ENCODE measurements around the gene RNF224. TPM values are rescaled to one million over a fixed set of nuclear protein-coding genes. Genes with fewer than 3 reads are reported as not detected.
A peak's percentile ranks its signal among the peaks of the same experiment; 100 is the strongest.
"Not testable (repeated sequence)": the region's sequence is repeated elsewhere in the genome, so short reads cannot be mapped to it uniquely, and the experiment has no call there.

Gene RNF224
- total and polyA plus RNA-seq, 12 donors: 0.06 TPM; not detected in 11

DNA sequence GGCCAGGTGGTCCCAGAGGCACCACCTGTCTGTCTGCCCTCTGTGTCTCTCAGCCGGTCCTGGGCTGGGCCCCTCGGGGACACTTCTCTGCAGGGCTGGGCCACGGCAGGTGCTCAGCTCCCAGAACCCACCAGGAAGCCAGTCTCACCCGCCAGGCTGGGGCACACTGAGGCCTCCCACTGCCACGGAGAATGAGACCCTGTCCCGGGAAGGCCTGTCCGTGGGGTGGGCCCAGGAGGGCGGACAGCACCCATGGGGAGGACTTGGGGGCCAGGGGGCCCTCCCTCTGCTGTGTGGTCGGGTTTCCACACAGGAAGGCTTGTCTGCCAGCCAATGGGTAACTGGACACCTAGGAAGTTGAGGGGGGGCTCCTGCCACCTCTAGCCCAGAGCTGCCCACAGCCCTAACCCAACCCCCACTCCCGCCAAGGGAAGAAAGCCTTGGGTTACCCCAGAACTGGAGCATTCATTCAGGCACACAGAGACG lies 9.7 kb downstream of the RNF224 start:
- peaks cover 0 to under 1% of the 10 kb centered on the region in 2 donors for H3K36me3 ChIP-seq (replicated peaks in 1 of 2)
- H3K9me3 ChIP-seq (replicated peaks in 1 of 3): no peaks in the 10 kb centered on the region
- DNase-seq: no peak
- peaks cover 7 to 25% of the 10 kb centered on the region in 2 donors for H3K4me1 ChIP-seq (replicated peaks in 1 of 2)
- H3K4me3 ChIP-seq: no peak overlapping the region
- H3K27me3 ChIP-seq: peaks cover 17% of the 10 kb centered on the region
- no peak overlapping the region for H3K27ac ChIP-seq
- intact Hi-C loops (cut with DNase I): loop anchor here in 1 of 2 donors (10.0 kb wide), 1 partner anchor 452 kb away; no protein-coding TSS in a partner anchor
- 10 to 93% (median 44%) methylated on average over 2 to 11 of the region's 11 CpGs for WGBS, 4 donors
- TF ChIP-seq, protein P1, sequence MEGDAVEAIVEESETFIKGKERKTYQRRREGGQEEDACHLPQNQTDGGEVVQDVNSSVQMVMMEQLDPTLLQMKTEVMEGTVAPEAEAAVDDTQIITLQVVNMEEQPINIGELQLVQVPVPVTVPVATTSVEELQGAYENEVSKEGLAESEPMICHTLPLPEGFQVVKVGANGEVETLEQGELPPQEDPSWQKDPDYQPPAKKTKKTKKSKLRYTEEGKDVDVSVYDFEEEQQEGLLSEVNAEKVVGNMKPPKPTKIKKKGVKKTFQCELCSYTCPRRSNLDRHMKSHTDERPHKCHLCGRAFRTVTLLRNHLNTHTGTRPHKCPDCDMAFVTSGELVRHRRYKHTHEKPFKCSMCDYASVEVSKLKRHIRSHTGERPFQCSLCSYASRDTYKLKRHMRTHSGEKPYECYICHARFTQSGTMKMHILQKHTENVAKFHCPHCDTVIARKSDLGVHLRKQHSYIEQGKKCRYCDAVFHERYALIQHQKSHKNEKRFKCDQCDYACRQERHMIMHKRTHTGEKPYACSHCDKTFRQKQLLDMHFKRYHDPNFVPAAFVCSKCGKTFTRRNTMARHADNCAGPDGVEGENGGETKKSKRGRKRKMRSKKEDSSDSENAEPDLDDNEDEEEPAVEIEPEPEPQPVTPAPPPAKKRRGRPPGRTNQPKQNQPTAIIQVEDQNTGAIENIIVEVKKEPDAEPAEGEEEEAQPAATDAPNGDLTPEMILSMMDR (IDR thresholded peaks at IDR 0.05): no peak
- TF ChIP-seq POLR2A (IDR thresholded peaks at IDR 0.05): no peak

DNA sequence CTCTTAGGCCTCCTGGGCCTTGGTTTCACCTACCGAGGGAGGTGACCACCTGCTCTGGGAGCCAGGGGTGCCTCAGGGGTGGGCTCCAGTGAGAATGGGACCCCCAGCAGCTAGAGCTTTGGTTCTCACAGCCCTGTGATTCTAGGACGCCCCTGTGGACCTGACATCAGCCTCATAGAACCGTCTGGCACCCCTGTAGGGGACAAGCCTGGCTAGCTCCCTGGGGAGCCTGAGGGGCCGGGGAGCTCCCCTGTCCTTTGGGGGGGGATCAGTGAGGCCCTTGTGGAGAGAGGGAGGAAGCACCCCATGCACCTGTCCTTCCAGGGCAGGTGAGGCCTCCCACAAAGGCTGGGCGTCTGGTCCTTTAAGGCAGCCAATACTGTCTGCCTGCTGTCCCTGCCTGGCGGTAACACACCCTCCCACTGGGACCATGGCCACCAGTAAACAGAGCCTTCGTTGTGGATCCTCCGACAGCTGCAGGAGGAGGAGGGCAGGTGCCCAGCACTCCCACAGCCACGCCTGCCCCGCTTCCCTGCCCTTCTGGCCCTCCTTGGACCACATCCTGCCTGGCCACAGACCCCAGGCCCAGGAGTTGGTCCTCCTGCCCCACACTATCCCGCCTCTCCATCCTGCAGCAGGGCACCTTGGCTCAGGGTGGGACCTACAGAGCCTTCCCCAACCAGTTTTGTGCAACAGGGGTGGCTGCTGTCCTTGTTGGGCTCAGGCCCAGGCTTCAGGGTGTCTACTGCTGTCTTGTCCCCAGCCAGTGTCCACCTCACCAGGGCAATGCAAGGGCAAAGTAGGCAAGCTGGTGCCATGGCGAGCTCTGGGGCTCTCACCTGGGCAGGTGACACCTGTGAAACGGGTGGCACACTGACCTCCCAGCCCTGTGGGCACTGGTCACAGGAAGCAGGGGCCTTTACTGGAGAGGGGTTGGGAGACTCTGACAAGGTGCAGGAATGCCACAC lies 10.7 kb downstream of the RNF224 start:
- Histone ChIP-seq H3K36me3 (replicated peaks in 1 of 2) (peaks cover 0 to 11% of the 10 kb centered on the region in 2 donors), H3K4me1 (replicated peaks in 1 of 2) (peaks cover 7 to 36% of the 10 kb centered on the region in 2 donors), H3K9me3 (replicated peaks in 1 of 3) (no peaks in the 10 kb centered on the region), H3K4me3 (no peak overlapping the region), H3K27me3 (peaks cover 8% of the 10 kb centered on the region), H3K27ac (no peak overlapping the region)
- intact Hi-C loops (cut with DNase I): loop anchor here in 1 of 2 donors (10.0 kb wide), 1 partner anchor 453 kb away; no protein-coding TSS in a partner anchor
- no peak for TF ChIP-seq POLR2A (IDR thresholded peaks at IDR 0.05)
- TF ChIP-seq, protein P1 (IDR thresholded peaks at IDR 0.05): no peak
- no peak for DNase-seq
- WGBS, 4 donors: 69 to 81% (median 80%) methylated on average over 5 to 13 of the region's 13 CpGs

DNA sequence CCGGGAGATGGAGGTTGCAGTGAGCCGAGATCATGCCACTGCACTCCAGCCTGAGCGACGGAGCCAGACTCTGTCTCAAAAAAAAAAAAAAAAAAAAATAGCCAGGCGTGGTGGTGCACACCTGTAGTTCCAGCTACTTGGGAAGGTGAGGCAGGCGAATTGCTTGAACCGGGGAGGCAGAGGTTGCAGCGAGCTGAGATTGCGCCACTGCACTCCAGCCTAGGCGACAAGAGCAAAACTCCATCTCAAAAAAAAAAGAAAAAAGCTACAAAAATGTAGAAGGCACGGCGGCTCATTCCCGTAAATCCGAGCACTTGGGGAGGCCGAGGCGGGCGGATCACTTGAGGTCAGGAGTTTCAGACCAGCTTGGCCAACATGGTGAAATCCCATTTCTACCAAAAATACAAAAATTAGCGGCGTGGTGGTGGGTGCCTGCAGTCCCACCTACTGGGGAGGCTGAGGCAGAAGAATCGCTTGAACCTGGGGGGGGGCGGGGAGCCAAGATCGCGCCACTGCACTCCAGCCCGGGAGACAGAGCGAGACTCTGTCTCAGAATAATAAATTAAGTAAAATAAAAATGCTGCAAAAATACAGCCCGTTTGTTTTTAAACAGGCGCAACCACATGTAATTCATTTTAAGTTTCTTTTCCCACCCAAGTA lies 12.4 kb downstream of the RNF224 start:
- 49 to 55% (median 51%) methylated on average over 25 to 27 of the region's 27 CpGs for WGBS, 4 donors
- Histone ChIP-seq H3K36me3 (replicated peaks in 1 of 2) (peaks cover 0 to 18% of the 10 kb centered on the region in 2 donors), H3K27ac (peak overlapping the region; percentile 76 to 97 (median 93)), H3K4me1 (replicated peaks in 1 of 2) (peaks cover 7 to 43% of the 10 kb centered on the region in 2 donors), H3K4me3 (peak overlapping the region in 2 of 4 donors; percentile 51 to 81)
- H3K9me3 ChIP-seq (replicated peaks in 1 of 3); DNase-seq; H3K27me3 ChIP-seq: not testable (repeated sequence)
- intact Hi-C loops (cut with DNase I): loop anchor here in 1 of 2 donors (10.0 kb wide), 1 partner anchor 455 kb away; no protein-coding TSS in a partner anchor

DNA sequence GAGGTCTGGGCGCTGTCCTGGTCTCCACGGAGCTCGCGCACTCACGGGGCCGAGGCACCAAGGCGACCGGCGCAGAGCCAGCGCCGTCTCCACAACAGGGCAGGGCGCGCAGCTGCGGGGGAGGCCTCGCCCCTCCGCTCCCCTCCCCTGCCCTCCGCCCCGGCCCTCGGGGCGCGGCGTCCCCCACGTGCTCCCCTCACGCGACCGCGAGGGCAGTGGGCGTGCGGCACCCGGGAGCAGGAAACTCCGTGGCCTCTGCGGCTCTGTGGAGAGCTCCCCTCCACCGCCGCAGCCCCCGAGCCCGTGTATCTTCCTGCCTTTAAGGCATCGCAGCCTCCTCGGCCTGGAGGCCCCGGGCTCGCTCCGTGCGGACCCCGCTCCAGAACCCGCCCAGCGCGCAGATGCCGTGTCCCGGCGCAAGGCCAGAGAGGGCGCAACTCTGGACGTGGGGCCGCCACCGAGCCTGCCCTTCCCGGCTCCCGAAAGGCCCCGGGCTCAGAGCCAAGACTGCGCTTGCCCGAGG lies 13.1 kb downstream of the RNF224 start:
- no peaks in the 10 kb centered on the region for H3K27me3 ChIP-seq
- WGBS, 4 donors: 0 to 1% (median 0%) methylated on average over 2 to 58 of the region's 58 CpGs
- intact Hi-C loops (cut with DNase I): no loop called here
- H3K27ac ChIP-seq: peak overlapping the region; percentile 76 to 97 (median 93)
- DNase-seq: peak; percentile 72 to 81 (median 76)
- peak overlapping the region; percentile 25 to 81 (median 49) for H3K4me3 ChIP-seq
- H3K9me3 ChIP-seq (replicated peaks in 1 of 3): no peaks in the 10 kb centered on the region
- peaks cover 0 to 18% of the 10 kb centered on the region in 2 donors for H3K36me3 ChIP-seq (replicated peaks in 1 of 2)
- H3K4me1 ChIP-seq (replicated peaks in 1 of 2): peaks cover 7 to 43% of the 10 kb centered on the region in 2 donors
- TF ChIP-seq POLR2A (IDR thresholded peaks at IDR 0.05): peak in 1 of 2 donors; percentile 23
- TF ChIP-seq, protein P1 (IDR thresholded peaks at IDR 0.05): peak in 1 of 6 experiments; percentile 6

All from adrenal gland (tissue), 12 donors.